Measurements from ENCODE around the gene MAML2.

The MAML2 gene

GRCh38 chr11:95943546-95943945, 399.4 kb downstream of the MAML2 start:
- DNase-seq (ENCODE audit: low read depth): no peak
- H3K4me3 ChIP-seq (ENCODE audit: low read length): no peak overlapping the region
- TF ChIP-seq, protein P1, sequence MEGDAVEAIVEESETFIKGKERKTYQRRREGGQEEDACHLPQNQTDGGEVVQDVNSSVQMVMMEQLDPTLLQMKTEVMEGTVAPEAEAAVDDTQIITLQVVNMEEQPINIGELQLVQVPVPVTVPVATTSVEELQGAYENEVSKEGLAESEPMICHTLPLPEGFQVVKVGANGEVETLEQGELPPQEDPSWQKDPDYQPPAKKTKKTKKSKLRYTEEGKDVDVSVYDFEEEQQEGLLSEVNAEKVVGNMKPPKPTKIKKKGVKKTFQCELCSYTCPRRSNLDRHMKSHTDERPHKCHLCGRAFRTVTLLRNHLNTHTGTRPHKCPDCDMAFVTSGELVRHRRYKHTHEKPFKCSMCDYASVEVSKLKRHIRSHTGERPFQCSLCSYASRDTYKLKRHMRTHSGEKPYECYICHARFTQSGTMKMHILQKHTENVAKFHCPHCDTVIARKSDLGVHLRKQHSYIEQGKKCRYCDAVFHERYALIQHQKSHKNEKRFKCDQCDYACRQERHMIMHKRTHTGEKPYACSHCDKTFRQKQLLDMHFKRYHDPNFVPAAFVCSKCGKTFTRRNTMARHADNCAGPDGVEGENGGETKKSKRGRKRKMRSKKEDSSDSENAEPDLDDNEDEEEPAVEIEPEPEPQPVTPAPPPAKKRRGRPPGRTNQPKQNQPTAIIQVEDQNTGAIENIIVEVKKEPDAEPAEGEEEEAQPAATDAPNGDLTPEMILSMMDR (conservative IDR thresholded peaks at IDR 0.05; ENCODE audit: low read length): no peak

GRCh38 chr11:95939091-95939490, 403.9 kb downstream of the MAML2 start:
- TF ChIP-seq, protein P1 (conservative IDR thresholded peaks at IDR 0.05; ENCODE audit: low read length): no peak
- DNase-seq (ENCODE audit: low read depth): no peak
- no peak overlapping the region for H3K4me3 ChIP-seq (ENCODE audit: low read length)

DNA sequence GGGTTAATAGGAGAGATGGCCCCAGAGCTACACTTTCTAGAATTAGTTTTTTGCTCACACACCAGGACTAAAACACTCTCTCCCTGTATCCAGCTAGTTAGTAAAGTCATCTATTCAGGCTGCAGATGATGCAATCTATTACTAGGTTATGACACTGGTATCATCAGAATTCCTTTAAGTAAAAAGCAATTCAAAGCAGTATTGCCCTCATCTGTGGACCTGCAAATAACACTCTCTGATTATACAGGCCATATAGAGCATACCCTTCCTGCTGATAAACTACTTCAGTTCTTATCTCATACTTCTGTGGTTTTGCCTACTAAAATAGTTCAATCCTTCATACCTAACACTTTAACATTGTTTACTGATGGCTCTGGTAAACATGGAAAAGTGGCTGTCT, 405.6 kb downstream of the MAML2 start:
- TF ChIP-seq, protein P1 (conservative IDR thresholded peaks at IDR 0.05; ENCODE audit: low read length): no peak
- peak; percentile 29 for DNase-seq (ENCODE audit: low read depth)
- H3K4me3 ChIP-seq (ENCODE audit: low read length): no peak overlapping the region

DNA sequence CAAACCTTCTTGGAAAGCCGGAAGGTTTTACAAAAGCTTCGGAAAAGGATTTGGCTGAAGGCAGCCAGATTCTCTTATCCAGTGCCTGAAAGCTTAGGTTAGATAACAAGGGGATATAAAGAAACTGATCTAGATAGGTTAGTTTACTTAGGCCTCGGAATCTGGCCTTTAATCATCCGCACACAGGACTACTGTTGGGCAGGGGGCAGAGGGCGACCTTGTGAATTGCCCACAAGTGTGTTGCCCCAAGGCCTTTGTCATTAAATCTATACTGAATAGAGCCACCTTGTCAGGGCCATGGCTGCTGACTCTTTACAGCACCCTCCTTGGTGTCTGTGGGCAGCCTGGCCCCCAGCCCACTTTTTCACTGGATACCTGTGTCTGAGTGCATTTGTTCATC, 409.4 kb downstream of the MAML2 start:
- no peak for DNase-seq (ENCODE audit: low read depth)
- TF ChIP-seq, protein P1 (conservative IDR thresholded peaks at IDR 0.05; ENCODE audit: low read length): no peak
- no peak overlapping the region for H3K4me3 ChIP-seq (ENCODE audit: low read length)

- H3K4me3 ChIP-seq (ENCODE audit: low read length): no peak overlapping the region
- DNase-seq (ENCODE audit: low read depth): no peak
- TF ChIP-seq, protein P1 (conservative IDR thresholded peaks at IDR 0.05; ENCODE audit: low read length): no peak
Measured at GRCh38 chr11:95931916-95932315, 411.1 kb downstream of the MAML2 start.

- no peak for DNase-seq (ENCODE audit: low read depth)
- no peak overlapping the region for H3K4me3 ChIP-seq (ENCODE audit: low read length)
Measured at GRCh38 chr11:95930948-95931347, 412.0 kb downstream of the MAML2 start.

GRCh38 chr11:95926726-95927125, 416.3 kb downstream of the MAML2 start:
- TF ChIP-seq, protein P1 (conservative IDR thresholded peaks at IDR 0.05; ENCODE audit: low read length): no peak
- H3K4me3 ChIP-seq (ENCODE audit: low read length): no peak overlapping the region
- DNase-seq (ENCODE audit: low read depth): no peak

More at GRCh38 chr11:95930948-95931347, 412.0 kb downstream of the MAML2 start:
- TF ChIP-seq, protein P1 (conservative IDR thresholded peaks at IDR 0.05; ENCODE audit: low read length): no peak

Data from AG10803 (cell line).